SK-N-SH (cell line): ENCODE data around the gene PLAGL1. TPM values are rescaled to one million over a fixed set of nuclear protein-coding genes. Genes with fewer than 3 reads are reported as not detected.

ENCODE experiments used
- CTCF ChIA-PET: fragments of 300-600, 350-600 bp; formaldehyde crosslinking; extraction: SDS; loops from one replicate; lab custom pipeline; 2021; lab: Yijun Ruan, JAX
- POLR2A ChIA-PET: fragments of 350-600 bp; sonication (Branson Sonifier 250); formaldehyde crosslinking; extraction: SDS; loops from one replicate; lab custom pipeline; 2020; ENCODE audit warnings: antibody characterized with exemption, inconsistent platforms; lab: Yijun Ruan, JAX
- DNase-seq: peaks from one replicate; pipeline ENCODE4 v3.0.0; 2012
- H2AFZ ChIP-seq: fragments of 200-600 bp; sonication (generic); 2 replicates; pipeline ENCODE4 v1.8.1; 2016; ENCODE audit warnings: antibody characterized with exemption, mild to moderate bottlenecking, low read depth
- H3F3A ChIP-seq: fragments of 200-600 bp; sonication (generic); replicated peaks from 2 replicates; pipeline ENCODE3; 2016; ENCODE audit warnings: antibody characterized with exemption, mild to moderate bottlenecking; ENCODE audit not compliant: insufficient read depth
- H3K27ac ChIP-seq, 2 experiments: fragments of 200-500 bp in 1 of 2; fragments of 200-600 bp in 1 of 2; sonication (Bioruptor generic) in 1 of 2; sonication (generic), shearing (Covaris generic) in 1 of 2; 2 replicates each; pipeline versions ENCODE4 v1.5.1 to v1.6.1; 2014 to 2016; ENCODE audit warnings: low read depth in 2 of 2, inconsistent platforms in 1 of 2, low read length in 1 of 2, mild to moderate bottlenecking in 1 of 2, mixed read lengths in 1 of 2
- H3K27me3 ChIP-seq: fragments of 200-600 bp; sonication (generic), shearing (Covaris generic); 2 replicates; pipeline ENCODE4 v1.6.1; 2016; ENCODE audit warnings: mixed run types; ENCODE audit not compliant: insufficient read depth
- H3K36me3 ChIP-seq, 2 experiments: fragments of 200-500 bp in 1 of 2; fragments of 200-600 bp in 1 of 2; sonication (Bioruptor generic) in 1 of 2; sonication (generic) in 1 of 2; replicated peaks in 1 of 2; 2 replicates each; pipeline versions ENCODE3 to v1.5.1; 2014 to 2016; ENCODE audit warnings: low read length in 1 of 2, mild to moderate bottlenecking in 1 of 2; ENCODE audit not compliant: insufficient read depth in 2 of 2, control insufficient read depth in 1 of 2
- H3K4me1 ChIP-seq, 2 experiments: fragments of 200-500 bp in 1 of 2; fragments of 200-600 bp in 1 of 2; sonication (Bioruptor generic) in 1 of 2; sonication (generic), shearing (Covaris generic) in 1 of 2; 2 replicates each; pipeline versions ENCODE4 v1.5.1 to v1.6.1; 2014 to 2016; ENCODE audit warnings: low read depth in 1 of 2, low read length in 1 of 2, mixed run types in 1 of 2; ENCODE audit not compliant: insufficient read depth in 2 of 2, control insufficient read depth in 1 of 2
- H3K4me2 ChIP-seq: fragments of 200-600 bp; sonication (generic), shearing (Covaris generic); 2 replicates; pipeline ENCODE4 v1.6.1; 2017; ENCODE audit warnings: mixed run types
- H3K4me3 ChIP-seq, 2 experiments: fragments of 200-500 bp in 1 of 2; fragments of 200-600 bp in 1 of 2; sonication (Bioruptor generic) in 1 of 2; sonication (generic), shearing (Covaris generic) in 1 of 2; 2 replicates each; pipeline versions ENCODE4 v1.5.1 to v1.8.1; 2014 to 2016; ENCODE audit warnings: low read depth in 2 of 2, inconsistent platforms in 1 of 2, low read length in 1 of 2, mild to moderate bottlenecking in 1 of 2, mixed read lengths in 1 of 2, moderate library complexity in 1 of 2
- H3K79me2 ChIP-seq: fragments of 200-600 bp; sonication (generic); 2 replicates; pipeline ENCODE4 v1.8.1; 2017; ENCODE audit warnings: mild to moderate bottlenecking; ENCODE audit not compliant: insufficient read depth
- H3K9ac ChIP-seq: fragments of 200-600 bp; sonication (generic); 2 replicates; pipeline ENCODE4 v1.6.1; 2017; ENCODE audit warnings: mixed run types
- H3K9me2 ChIP-seq: fragments of 200-600 bp; sonication (generic); 2 replicates; pipeline ENCODE4 v1.6.1; 2017; ENCODE audit warnings: mixed run types
- H3K9me3 ChIP-seq: fragments of 200-600 bp; sonication (generic); 2 replicates; pipeline ENCODE4 v1.6.1; 2017; ENCODE audit warnings: mixed run types, mild to moderate bottlenecking, moderate library complexity
- H4K20me1 ChIP-seq: fragments of 200-600 bp; sonication (generic); 2 replicates; pipeline ENCODE4 v1.6.1; 2017; ENCODE audit warnings: mild to moderate bottlenecking, mixed run types; ENCODE audit not compliant: insufficient read depth
- CHD2 ChIP-seq: fragments of 150-350 bp; IDR thresholded peaks from 2 replicates; pipeline ENCODE4 v1.6.1; 2018; ENCODE audit warnings: low read length; ENCODE audit not compliant: partially characterized antibody
- ELF1 ChIP-seq: IDR thresholded peaks from 2 replicates; pipeline ENCODE4 v1.4.0; 2012
- EP300 ChIP-seq, 2 experiments: IDR thresholded peaks; 2 replicates each; pipeline versions ENCODE4 v1.4.0 to v1.6.1; 2012; ENCODE audit warnings: borderline replicate concordance in 1 of 2, low read depth in 1 of 2, low read length in 1 of 2
- EZH2phosphoT487 ChIP-seq: fragments of 200-600 bp; sonication (generic); IDR thresholded peaks from 2 replicates; pipeline ENCODE4 v1.6.1; 2017; ENCODE audit warnings: low read depth, mixed run types, mild to moderate bottlenecking, antibody characterized with exemption, moderate library complexity, borderline replicate concordance
- FOXJ3 ChIP-seq: sonication (generic); formaldehyde crosslinking; IDR thresholded peaks from 2 replicates; pipeline ENCODE4 v1.5.1; 2020; ENCODE audit warnings: mild to moderate bottlenecking, missing genetic modification reagents
- FOXM1 ChIP-seq: IDR thresholded peaks from 2 replicates; pipeline ENCODE4 v1.4.0; 2012; ENCODE audit warnings: low read depth, mild to moderate bottlenecking
- GABPA ChIP-seq: IDR thresholded peaks from 2 replicates; pipeline ENCODE4 v1.4.0; 2012; ENCODE audit warnings: low read depth, mild to moderate bottlenecking
- JUND ChIP-seq: IDR thresholded peaks from 2 replicates; pipeline ENCODE4 v1.4.0; 2012
- MEF2A ChIP-seq: IDR thresholded peaks from 2 replicates; pipeline ENCODE4 v1.4.0; 2012; ENCODE audit warnings: low read depth, borderline replicate concordance
- NFIC ChIP-seq: IDR thresholded peaks from 2 replicates; pipeline ENCODE4 v1.4.0; 2012; ENCODE audit warnings: borderline replicate concordance
- RAD21 ChIP-seq: IDR thresholded peaks from 2 replicates; pipeline ENCODE4 v1.6.1; 2012; ENCODE audit warnings: mild to moderate bottlenecking, low read length
- SIN3A ChIP-seq: IDR thresholded peaks from 2 replicates; pipeline ENCODE4 v1.6.1; 2012; ENCODE audit warnings: low read depth, mild to moderate bottlenecking, low read length, moderate library complexity, borderline replicate concordance
- SMC3 ChIP-seq: IDR thresholded peaks from 2 replicates; pipeline ENCODE4 v1.6.1; 2012; ENCODE audit warnings: low read depth, low read length, improper control_type of control experiment
- WGBS: methylation state at CpG from one replicate; pipeline ENCODE4 v1.1.6; 2017; ENCODE audit warnings: low lambda C conversion rate; 5-methylcytosine and 5-hydroxymethylcytosine counted together
- polyA plus RNA-seq, 3 experiments: library from polyadenylated mRNA; depleted of rRNA; stranded (reverse); fragments of >200 nt; gene quantifications; 2 replicates each; pipeline ENCODE4 v1.2.3, GENCODE V29; 2012
- TF ChIP-seq, protein P1 (sequence below): IDR thresholded peaks from 2 replicates; pipeline ENCODE4 v1.4.0; 2012; ENCODE audit warnings: low read depth, borderline replicate concordance
- TF ChIP-seq, protein P2 (sequence below): fragments of 150-350 bp; IDR thresholded peaks from 2 replicates; pipeline ENCODE4 v1.6.1; 2017; ENCODE audit warnings: antibody characterized with exemption, low read length, low read depth, borderline replicate concordance

PLAGL1 gene
- polyA plus RNA-seq, 1 of the 3 experiments (the other 2 are of a cell fraction): 25.8 TPM

DNA sequence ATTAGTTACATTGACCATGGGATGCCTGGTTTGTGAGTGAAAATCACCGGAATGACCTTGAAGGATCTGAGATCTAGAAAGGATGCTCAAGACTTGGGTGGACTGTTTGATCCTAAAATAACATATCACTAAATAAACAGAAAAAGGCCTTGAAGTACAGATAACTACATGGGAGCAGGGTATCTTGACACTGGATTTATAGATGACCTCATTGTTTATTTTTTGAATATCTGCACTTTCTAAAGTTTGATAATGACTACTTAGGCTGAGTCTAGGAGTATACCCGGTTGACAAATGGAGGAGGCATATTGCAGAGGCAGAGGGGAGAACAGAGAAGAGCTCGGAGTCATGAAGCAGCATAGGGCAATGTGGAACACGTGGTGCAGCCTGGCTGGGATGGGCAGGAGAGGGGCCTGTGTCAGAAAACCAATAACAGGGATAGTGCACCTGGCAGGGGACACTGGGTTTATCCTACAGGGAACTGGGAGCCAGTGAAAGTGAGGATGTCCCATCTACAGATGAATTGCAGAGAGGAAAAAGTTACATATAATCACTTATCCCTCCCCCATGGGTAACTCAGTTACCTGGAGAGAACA is 50.3 kb downstream of the PLAGL1 start:
- no peaks in the 10 kb centered on the region for H3K27me3 ChIP-seq
- no peak overlapping the region for H3K4me3 ChIP-seq
- no peak overlapping the region for H3K27ac ChIP-seq
- ChIA-PET CTCF (interaction anchor here (1.2 kb wide), 1 partner anchor 56 kb away, joined by 3 read pairs; no protein-coding TSS in a partner anchor), POLR2A (no interaction called here)
- DNase-seq: no peak
- no peaks in the 10 kb centered on the region for H3K36me3 ChIP-seq
- no peaks in the 10 kb centered on the region for H3K9me2 ChIP-seq
- no peaks in the 10 kb centered on the region for H3K9me3 ChIP-seq
- H3F3A ChIP-seq: no peaks in the 10 kb centered on the region
- no peak for TF ChIP-seq JUND
- 47% methylated on average over 4 of the region's 4 CpGs for WGBS
- H3K4me1 ChIP-seq: no peaks in the 10 kb centered on the region; a peak in 1 of 4 replicates
- no peak overlapping the region for H3K4me2 ChIP-seq
- H2AFZ ChIP-seq: no peak overlapping the region
- no peaks in the 10 kb centered on the region for H4K20me1 ChIP-seq
- H3K9ac ChIP-seq: no peak overlapping the region
- H3K79me2 ChIP-seq: no peaks in the 10 kb centered on the region

DNA sequence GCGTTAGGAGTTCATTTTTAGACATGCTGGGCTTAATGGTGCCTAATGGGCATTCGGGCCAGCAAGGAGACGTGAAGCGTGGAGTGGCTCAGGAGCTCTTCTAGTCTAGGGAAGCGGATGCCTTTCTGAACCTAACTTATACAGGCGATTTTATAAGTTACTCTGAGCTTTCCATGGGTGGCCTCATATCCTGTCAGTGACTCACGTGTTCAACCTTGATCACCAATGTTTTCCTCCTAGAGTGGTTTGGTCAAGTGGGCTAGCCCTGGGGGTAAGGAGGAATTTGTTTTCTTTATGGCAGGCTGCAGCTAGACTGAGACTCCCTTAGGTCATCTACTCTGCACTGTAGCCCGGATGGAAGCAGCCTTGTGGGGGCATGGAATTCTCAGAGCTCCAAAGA is 52.1 kb downstream of the PLAGL1 start:
- Histone ChIP-seq H3K4me3 (no peak overlapping the region), H3K9me2 (no peaks in the 10 kb centered on the region), H2AFZ (no peak overlapping the region), H3K27ac (no peak overlapping the region), H3K9me3 (no peaks in the 10 kb centered on the region), H3K4me2 (no peak overlapping the region), H3K36me3 (no peaks in the 10 kb centered on the region), H3K27me3 (no peaks in the 10 kb centered on the region), H3F3A (no peaks in the 10 kb centered on the region), H3K79me2 (no peaks in the 10 kb centered on the region), H3K4me1 (no peaks in the 10 kb centered on the region; a peak in 1 of 4 replicates), H3K9ac (no peak overlapping the region), H4K20me1 (no peaks in the 10 kb centered on the region)
- DNase-seq: no peak
- no peak for TF ChIP-seq CHD2
- no peak for TF ChIP-seq EP300 (IDR thresholded peaks at IDR 0.05; ENCODE audit: borderline replicate concordance in 1 of 2, low read depth in 1 of 2, low read length in 1 of 2)
- no peak for TF ChIP-seq MEF2A
- TF ChIP-seq SIN3A: no peak
- TF ChIP-seq, protein P1, sequence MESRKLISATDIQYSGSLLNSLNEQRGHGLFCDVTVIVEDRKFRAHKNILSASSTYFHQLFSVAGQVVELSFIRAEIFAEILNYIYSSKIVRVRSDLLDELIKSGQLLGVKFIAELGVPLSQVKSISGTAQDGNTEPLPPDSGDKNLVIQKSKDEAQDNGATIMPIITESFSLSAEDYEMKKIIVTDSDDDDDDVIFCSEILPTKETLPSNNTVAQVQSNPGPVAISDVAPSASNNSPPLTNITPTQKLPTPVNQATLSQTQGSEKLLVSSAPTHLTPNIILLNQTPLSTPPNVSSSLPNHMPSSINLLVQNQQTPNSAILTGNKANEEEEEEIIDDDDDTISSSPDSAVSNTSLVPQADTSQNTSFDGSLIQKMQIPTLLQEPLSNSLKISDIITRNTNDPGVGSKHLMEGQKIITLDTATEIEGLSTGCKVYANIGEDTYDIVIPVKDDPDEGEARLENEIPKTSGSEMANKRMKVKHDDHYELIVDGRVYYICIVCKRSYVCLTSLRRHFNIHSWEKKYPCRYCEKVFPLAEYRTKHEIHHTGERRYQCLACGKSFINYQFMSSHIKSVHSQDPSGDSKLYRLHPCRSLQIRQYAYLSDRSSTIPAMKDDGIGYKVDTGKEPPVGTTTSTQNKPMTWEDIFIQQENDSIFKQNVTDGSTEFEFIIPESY: no peak
- no peak for TF ChIP-seq GABPA
- no peak for TF ChIP-seq SMC3
- no peak for TF ChIP-seq FOXM1
- no peak for TF ChIP-seq RAD21
- TF ChIP-seq EZH2phosphoT487: no peak
- no peak for TF ChIP-seq NFIC
- TF ChIP-seq ELF1: no peak
- no peak for TF ChIP-seq FOXJ3 (CRISPR knock-in tag)
- TF ChIP-seq, protein P2, sequence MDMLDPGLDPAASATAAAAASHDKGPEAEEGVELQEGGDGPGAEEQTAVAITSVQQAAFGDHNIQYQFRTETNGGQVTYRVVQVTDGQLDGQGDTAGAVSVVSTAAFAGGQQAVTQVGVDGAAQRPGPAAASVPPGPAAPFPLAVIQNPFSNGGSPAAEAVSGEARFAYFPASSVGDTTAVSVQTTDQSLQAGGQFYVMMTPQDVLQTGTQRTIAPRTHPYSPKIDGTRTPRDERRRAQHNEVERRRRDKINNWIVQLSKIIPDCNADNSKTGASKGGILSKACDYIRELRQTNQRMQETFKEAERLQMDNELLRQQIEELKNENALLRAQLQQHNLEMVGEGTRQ: no peak
- CTCF ChIA-PET: interaction anchor here (0.7 to 1.4 kb wide), 5 partner anchors 12 to 380 kb away, joined by 3 to 6 read pairs (median 4); no protein-coding TSS in a partner anchor
- WGBS: 69% methylated on average over 8 of the region's 8 CpGs
- POLR2A ChIA-PET: no interaction called here
